K562 (cell line): Measurements from ENCODE around the gene FHIP2A. TPM values are rescaled to one million over a fixed set of nuclear protein-coding genes. Genes with fewer than 3 reads are reported as not detected.
A peak's percentile ranks its signal among the peaks of the same experiment; 100 is the strongest.

Experiments used
- ATAC-seq: fragments of 200-7000 bp; cut with Tn5 transposase; 3 replicates; pipeline ENCODE4 v1.9.1; 2020; ENCODE audit warnings: moderate library complexity
- BruUV-seq: library from RNA; stranded (reverse); fragments of 400-500 nt; replicated peaks from 2 replicates; lab custom pipeline; 2021; lab: Mats Ljungman, UMichigan
- CTCF ChIA-PET: fragments of 300-600 bp; formaldehyde crosslinking; extraction: SDS; loops from one replicate; lab custom pipeline; 2021; ENCODE audit warnings: low intra/inter-chr PET ratio; lab: Yijun Ruan, JAX
- POLR2A ChIA-PET: fragments of 300-600, 350-650 bp; sonication (Branson Sonifier 250); formaldehyde crosslinking; extraction: SDS; loops from one replicate; lab custom pipeline; 2021; ENCODE audit warnings: antibody characterized with exemption, inconsistent platforms; lab: Yijun Ruan, JAX
- DNase-seq, 4 experiments: peaks; one replicate each; pipeline versions ENCODE4 v3.0.0 to v3.0.0-alpha.2; 2011 to 2018; ENCODE audit warnings: low spot score in 3 of 4, mixed read lengths in 3 of 4; ENCODE audit errors: extremely low read depth in 1 of 4
- FAIRE-seq: peaks from 2 replicates; lab custom pipeline; 2011; peaks lifted over from hg19 to GRCh38; lab: Jason Lieb, UNC
- H2AFZ ChIP-seq: 2 replicates; pipeline ENCODE4 v1.6.0; 2011; ENCODE audit warnings: low read depth, low read length, control low read depth, inconsistent platforms
- H3K27ac ChIP-seq: fragments of 200-600 bp; 3 replicates; pipeline ENCODE4 v1.8.0; 2011; ENCODE audit warnings: low read depth, mild to moderate bottlenecking, control low read depth, inconsistent platforms, low read length, moderate library complexity, mixed read lengths; ENCODE audit errors: extremely low read depth
- H3K27me3 ChIP-seq, 2 experiments: fragments of 300-600 bp in 1 of 2; 2 replicates in 1 of 2; 3 replicates in 1 of 2; pipeline versions ENCODE4 v1.6.0 to v1.8.0; 2011; ENCODE audit warnings: inconsistent platforms in 2 of 2, low read length in 2 of 2, mild to moderate bottlenecking in 1 of 2, mixed read lengths in 1 of 2, moderate library complexity in 1 of 2; ENCODE audit not compliant: control insufficient read depth in 2 of 2, insufficient read depth in 2 of 2
- H3K36me3 ChIP-seq: fragments of 300-600 bp; 3 replicates; pipeline ENCODE4 v1.8.0; 2011; ENCODE audit warnings: mild to moderate bottlenecking, low read length, inconsistent platforms; ENCODE audit not compliant: control insufficient read depth, insufficient read depth
- H3K4me1 ChIP-seq, 2 experiments: fragments of 200-600 bp in 1 of 2; replicated peaks in 1 of 2; 2 replicates in 1 of 2; 3 replicates in 1 of 2; pipeline versions ENCODE4 v1.5.1 to v1.8.0; 2011; ENCODE audit warnings: inconsistent platforms in 2 of 2, low read length in 2 of 2, mild to moderate bottlenecking in 1 of 2, mixed read lengths in 1 of 2, moderate library complexity in 1 of 2; ENCODE audit not compliant: control insufficient read depth in 2 of 2, insufficient read depth in 2 of 2
- H3K4me2 ChIP-seq: 2 replicates; pipeline ENCODE4 v1.6.1; 2011; ENCODE audit warnings: low read length, control low read depth, inconsistent platforms, mixed read lengths; ENCODE audit not compliant: insufficient read depth
- H3K4me3 ChIP-seq: fragments of 200-600 bp; sonication (generic), shearing (Covaris generic); 2 replicates; pipeline ENCODE4 v1.5.1; 2016; ENCODE audit warnings: control low read depth, inconsistent platforms
- H3K79me2 ChIP-seq: fragments of 200-600 bp; 3 replicates; pipeline ENCODE4 v1.8.0; 2011; ENCODE audit warnings: low read length, inconsistent platforms; ENCODE audit not compliant: control insufficient read depth, insufficient read depth
- H3K9ac ChIP-seq, 2 experiments: 2 replicates each; pipeline versions ENCODE4 v1.6.0 to v1.6.1; 2011; ENCODE audit warnings: low read depth in 2 of 2, low read length in 2 of 2, control low read depth in 1 of 2, inconsistent platforms in 1 of 2, mild to moderate bottlenecking in 1 of 2, mixed read lengths in 1 of 2; ENCODE audit not compliant: insufficient read depth in 1 of 2
- H3K9me1 ChIP-seq: one replicate; pipeline ENCODE4 v1.6.0; 2011; ENCODE audit warnings: inconsistent platforms, mild to moderate bottlenecking, low read length, moderate library complexity; ENCODE audit not compliant: control insufficient read depth, insufficient read depth
- H3K9me3 ChIP-seq: replicated peaks from 2 replicates; pipeline ENCODE4 v1.5.1; 2011; ENCODE audit warnings: low read depth, low read length, inconsistent platforms; ENCODE audit not compliant: control insufficient read depth, insufficient read depth
- H4K20me1 ChIP-seq: replicated peaks from 2 replicates; pipeline ENCODE4 v1.6.1; 2011; ENCODE audit warnings: low read length, inconsistent platforms, mixed read lengths; ENCODE audit not compliant: control insufficient read depth, insufficient read depth
- EHMT2 ChIP-seq: fragments of 450-650 bp; IDR thresholded peaks from 2 replicates; pipeline ENCODE4 v1.6.1; 2018; ENCODE audit warnings: antibody characterized with exemption
- GABPA ChIP-seq: fragments of 200-800 bp; sonication (Bioruptor generic); conservative IDR thresholded peaks from 2 replicates; pipeline ENCODE4 v1.6.1; 2016; ENCODE audit warnings: low read depth, missing genetic modification characterization, missing compliant biosample characterization
- ZBTB40 ChIP-seq, 2 experiments: fragments of 450-650 bp in 1 of 2; sonication (generic) in 1 of 2; formaldehyde crosslinking in 1 of 2; IDR thresholded peaks; 2 replicates each; pipeline versions ENCODE4 v1.7.1 to v1.9.0; 2016 to 2022; ENCODE audit warnings: inconsistent platforms in 1 of 2, mild to moderate bottlenecking in 1 of 2, missing genetic modification reagents in 1 of 2
- ZKSCAN3 ChIP-seq: fragments of 250-450 bp; sonication (Bioruptor Pico); IDR thresholded peaks from 2 replicates; pipeline ENCODE4 v1.4.0; 2020
- WGBS: fragments of 100-300 bp; shearing (Covaris generic); methylation state at CpG from one replicate; pipeline ENCODE4 v1.1.6; 2016; ENCODE audit warnings: low coverage, mixed read lengths; ENCODE audit not compliant: insufficient coverage; ENCODE audit errors: missing lambda C conversion rate; 5-methylcytosine and 5-hydroxymethylcytosine counted together
- in situ Hi-C: fragments of 300-500 bp; cut with MboI; formaldehyde crosslinking; loops from 4 replicates; pipeline ENCODE4 v1.15.0; 2018; ENCODE audit warnings: inconsistent platforms, mixed read lengths
- intact Hi-C: fragments of 100-400 bp; cut with micrococcal nuclease; formaldehyde crosslinking; loops from 2 replicates; pipeline ENCODE4 v1.14.2; 2022
- polyA plus RNA-seq, 8 experiments: library from polyadenylated mRNA; depleted of rRNA in 4 of 8; stranded (reverse) in 5 of 8; unstranded in 3 of 8; fragments of >200 nt; fragmentation: Nextera tagmentation in 2 of 8; fragmentation: Illumina TruSeq in 1 of 8; extraction: Ambion mirVana in 2 of 8; extraction: Trizol in 1 of 8; gene quantifications; 2 replicates each; pipeline versions ENCODE4 v1.2.1 to v1.2.3, GENCODE V29; 2011 to 2014; ENCODE audit warnings: inconsistent platforms in 1 of 8, missing spikeins in 1 of 8
- total RNA-seq, 7 experiments: library from RNA; depleted of rRNA in 6 of 7; stranded (reverse); fragments of >200 nt in 6 of 7; fragmentation: Illumina TruSeq in 2 of 7; extraction: Trizol in 2 of 7; gene quantifications; 2 replicates each; pipeline versions ENCODE4 v1.2.1 to v1.2.3, GENCODE V29; 2011 to 2021; ENCODE audit warnings: low replicate concordance in 1 of 7

The FHIP2A gene
- total and polyA plus RNA-seq, 9 of the 15 experiments (the other 6 are each of a cell fraction or from before 2014, with no cell fraction given), result 1.5 to 7.4 (median 3.3) TPM

- Histone ChIP-seq H3K79me2 (no peaks in the 10 kb centered on the region), H3K27me3 (no peaks in the 10 kb centered on the region; a peak in 1 of 5 replicates), H3K36me3 (no peaks in the 10 kb centered on the region), H3K9me3 (no peaks in the 10 kb centered on the region), H4K20me1 (no peaks in the 10 kb centered on the region), H3K4me2 (no peak overlapping the region), H3K4me3 (no peak overlapping the region), H3K27ac (no peak overlapping the region), H2AFZ (no peak overlapping the region; the same call in 1 of the 2 replicates), H3K9ac (no peak overlapping the region), H3K9me1 (no peaks in the 10 kb centered on the region), H3K4me1 (no peaks in the 10 kb centered on the region)
- DNase-seq, result peak in 1 of 4 experiments; percentile 0
- intact Hi-C loops, result no loop called here
- no peak for FAIRE-seq
- BruUV-seq, result no TSS peak
- in situ Hi-C loops, result no loop called here
- WGBS, result 6% methylated on average over 4 of the region's 7 CpGs
- ChIA-PET POLR2A (no interaction called here), CTCF (no interaction called here)
- TF ChIP-seq ZBTB40 (IDR thresholded peaks at IDR 0.05), result peak; percentile 56; the same call in 1 of the 2 replicates
- TF ChIP-seq ZBTB40 (CRISPR knock-in tag; IDR thresholded peaks at IDR 0.05), result no peak
- TF ChIP-seq EHMT2, result peak; percentile 76; the same call in 1 of the 2 replicates
- TF ChIP-seq ZKSCAN3 (CRISPR knock-in tag), result no peak
- 0 out of 2 replicates have a peak, but pooled peaks have one; percentile 17 for TF ChIP-seq GABPA (tag)
- no peak for ATAC-seq
Observed at GRCh38 chr10:114782666-114783065, 38.9 kb upstream of the FHIP2A start.
